Nephron (organoid): Measurements from ENCODE around the gene GOLGA1.
A peak's percentile ranks its signal among the peaks of the same experiment; 100 is the strongest.

Source experiments
- H3K27ac Mint-ChIP-seq, 3 experiments: 2 replicates each; pipeline ENCODE4 v1.8.0; 2020; ENCODE audit warnings: mixed read lengths in 3 of 3, mild to moderate bottlenecking in 2 of 3, moderate library complexity in 1 of 3
- H3K27me3 Mint-ChIP-seq: 2 replicates; pipeline ENCODE4 v1.8.0; 2021; ENCODE audit warnings: low read depth, mild to moderate bottlenecking, moderate library complexity, mixed read lengths
- H3K36me3 Mint-ChIP-seq: 2 replicates; pipeline ENCODE4 v1.8.0; 2020; ENCODE audit warnings: low read depth, mixed read lengths
- H3K4me1 Mint-ChIP-seq: 2 replicates; pipeline ENCODE4 v1.8.0; 2020; ENCODE audit warnings: mixed read lengths
- H3K4me3 Mint-ChIP-seq, 3 experiments: 2 replicates each; pipeline ENCODE4 v1.8.0; 2020; ENCODE audit warnings: mild to moderate bottlenecking in 3 of 3, mixed read lengths in 3 of 3, moderate library complexity in 2 of 3
- H3K9me3 Mint-ChIP-seq: 2 replicates; pipeline ENCODE4 v1.8.0; 2020; ENCODE audit warnings: mixed read lengths
- TF ChIP-seq, protein P1 (sequence below), 3 experiments: fragments of 200-600 bp; sonication (generic); IDR thresholded peaks; one replicate each; pipeline ENCODE4 v1.5.0; 2021; ENCODE audit warnings: antibody characterized with exemption in 3 of 3; ENCODE audit not compliant: unreplicated experiment in 3 of 3

GOLGA1 gene

GRCh38 chr9:124863371-124863871 lies 77.5 kb downstream of the GOLGA1 start:
- H3K27ac Mint-ChIP-seq, result peak overlapping the region; percentile 54 to 91 (median 82)

GRCh38 chr9:124861342-124862229 lies 79.3 kb downstream of the GOLGA1 start, which contains the start of the genes ARPC5L and RPL35:
ARPC5L (plus strand) TSS chr9:124862130; CDS start chr9:124869291, 7,161 bp downstream.
RPL35 (minus strand) TSS chr9:124861957; CDS start chr9:124861912, 45 bp downstream.
- Mint-ChIP-seq H3K9me3 (no peaks in the 10 kb centered on the region), H3K4me1 (peaks cover 32% of the 10 kb centered on the region), H3K4me3 (peak within 1 kb of the TSS; percentile 88 to 94 (median 92)), H3K36me3 (peaks cover 32% of the 10 kb centered on the region), H3K27me3 (no peaks in the 10 kb centered on the region), H3K27ac (peak within 1 kb of the TSS; percentile 96 to 98 (median 98))
- TF ChIP-seq, protein P1, sequence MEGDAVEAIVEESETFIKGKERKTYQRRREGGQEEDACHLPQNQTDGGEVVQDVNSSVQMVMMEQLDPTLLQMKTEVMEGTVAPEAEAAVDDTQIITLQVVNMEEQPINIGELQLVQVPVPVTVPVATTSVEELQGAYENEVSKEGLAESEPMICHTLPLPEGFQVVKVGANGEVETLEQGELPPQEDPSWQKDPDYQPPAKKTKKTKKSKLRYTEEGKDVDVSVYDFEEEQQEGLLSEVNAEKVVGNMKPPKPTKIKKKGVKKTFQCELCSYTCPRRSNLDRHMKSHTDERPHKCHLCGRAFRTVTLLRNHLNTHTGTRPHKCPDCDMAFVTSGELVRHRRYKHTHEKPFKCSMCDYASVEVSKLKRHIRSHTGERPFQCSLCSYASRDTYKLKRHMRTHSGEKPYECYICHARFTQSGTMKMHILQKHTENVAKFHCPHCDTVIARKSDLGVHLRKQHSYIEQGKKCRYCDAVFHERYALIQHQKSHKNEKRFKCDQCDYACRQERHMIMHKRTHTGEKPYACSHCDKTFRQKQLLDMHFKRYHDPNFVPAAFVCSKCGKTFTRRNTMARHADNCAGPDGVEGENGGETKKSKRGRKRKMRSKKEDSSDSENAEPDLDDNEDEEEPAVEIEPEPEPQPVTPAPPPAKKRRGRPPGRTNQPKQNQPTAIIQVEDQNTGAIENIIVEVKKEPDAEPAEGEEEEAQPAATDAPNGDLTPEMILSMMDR (IDR thresholded peaks at IDR 0.05; ENCODE audit: unreplicated experiment in 3 of 3), result peak in 1 of 3 experiments; percentile 41

More at GRCh38 chr9:124863371-124863871, 77.5 kb downstream of the GOLGA1 start:
- Mint-ChIP-seq H3K4me3 (peak overlapping the region; percentile 64 to 88 (median 79)), H3K4me1 (peaks cover 38% of the 10 kb centered on the region), H3K27me3 (no peaks in the 10 kb centered on the region), H3K36me3 (peaks cover 26% of the 10 kb centered on the region), H3K9me3 (no peaks in the 10 kb centered on the region)
- TF ChIP-seq, protein P1 (IDR thresholded peaks at IDR 0.05; ENCODE audit: unreplicated experiment in 3 of 3), result no peak

GRCh38 chr9:124860582-124861341 lies 80.1 kb downstream of the GOLGA1 start:
- Mint-ChIP-seq H3K9me3 (no peaks in the 10 kb centered on the region), H3K4me3 (peak overlapping the region; percentile 88 to 94 (median 92)), H3K27me3 (no peaks in the 10 kb centered on the region), H3K4me1 (peaks cover 32% of the 10 kb centered on the region), H3K27ac (peak overlapping the region; percentile 96 to 98 (median 98)), H3K36me3 (peaks cover 32% of the 10 kb centered on the region)
- TF ChIP-seq, protein P1 (IDR thresholded peaks at IDR 0.05; ENCODE audit: unreplicated experiment in 3 of 3), result no peak

DNA sequence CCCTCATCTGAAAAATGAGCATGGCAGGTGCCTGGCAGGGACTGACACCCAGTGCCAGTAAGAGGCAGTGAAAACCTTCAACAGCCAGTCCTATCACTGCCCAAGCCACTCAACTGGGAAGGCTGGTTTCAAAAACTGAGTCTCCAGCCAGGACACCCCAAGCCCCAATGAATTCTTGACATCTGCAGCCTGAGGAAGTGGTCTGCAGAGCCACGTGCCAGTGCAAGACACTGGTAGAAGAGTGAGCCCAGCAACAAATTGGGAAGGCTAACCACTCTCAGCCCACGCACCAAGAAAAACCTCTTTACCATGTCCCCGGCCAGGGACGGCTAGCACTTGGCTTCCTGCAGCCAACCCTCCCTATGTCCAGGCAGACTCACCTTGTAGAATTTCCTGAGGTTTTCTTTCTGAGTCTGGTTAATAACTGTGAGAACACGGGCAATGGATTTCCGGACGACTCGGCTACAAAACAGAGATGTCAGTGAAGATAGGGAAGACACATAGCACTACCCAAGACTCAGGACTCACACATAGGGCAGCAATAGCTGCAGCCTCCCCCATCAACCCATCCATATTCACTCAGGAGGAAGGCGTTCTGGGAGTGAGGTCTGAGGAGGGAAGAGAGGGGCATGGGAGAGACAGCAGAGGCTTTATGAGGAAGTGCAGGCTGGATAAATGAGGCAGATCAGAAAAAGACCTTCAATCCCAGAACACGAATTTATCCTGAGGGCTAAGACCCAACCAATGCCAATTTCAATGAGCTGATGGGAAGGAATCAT lies 80.9 kb downstream of the GOLGA1 start:
- H3K27ac Mint-ChIP-seq, result peak overlapping the region; percentile 42 to 98 (median 96)
- peak overlapping the region; percentile 88 to 94 (median 92) for H3K4me3 Mint-ChIP-seq
- H3K9me3 Mint-ChIP-seq, result no peaks in the 10 kb centered on the region
- peaks cover 32% of the 10 kb centered on the region for H3K36me3 Mint-ChIP-seq
- H3K4me1 Mint-ChIP-seq, result peaks cover 32% of the 10 kb centered on the region
- TF ChIP-seq, protein P1 (IDR thresholded peaks at IDR 0.05; ENCODE audit: unreplicated experiment in 3 of 3), result no peak
- no peaks in the 10 kb centered on the region for H3K27me3 Mint-ChIP-seq

GRCh38 chr9:124858330-124859046 lies 82.4 kb downstream of the GOLGA1 start:
- Mint-ChIP-seq H3K27me3 (no peaks in the 10 kb centered on the region), H3K4me1 (peaks cover 31% of the 10 kb centered on the region), H3K9me3 (no peaks in the 10 kb centered on the region), H3K27ac (no peak overlapping the region), H3K36me3 (peaks cover 32% of the 10 kb centered on the region), H3K4me3 (peak overlapping the region in 2 of 3 experiments; percentile 8 to 35)
- TF ChIP-seq, protein P1 (IDR thresholded peaks at IDR 0.05; ENCODE audit: unreplicated experiment in 3 of 3), result no peak
